ENCODE measurements around the gene ARHGEF39. TPM values are rescaled to one million over a fixed set of nuclear protein-coding genes. Genes with fewer than 3 reads are reported as not detected.
"Not testable (repeated sequence)": the region's sequence is repeated elsewhere in the genome, so short reads cannot be mapped to it uniquely, and the experiment has no call there.

The ARHGEF39 gene
- total and polyA plus RNA-seq, 7 experiments from 2014 or later = 0.11 to 10.4 (median 0.44) TPM; not detected in 2

GRCh38 chr9:35639631-35640030, 25.4 kb downstream of the ARHGEF39 start:
- Mint-ChIP-seq H3K4me3 (peak overlapping the region in 9 of 10 donors; percentile 13 to 75 (median 63)), H3K27me3 (no peaks in the 10 kb centered on the region), H3K36me3 (peaks cover 3 to 40% (median 6%) of the 10 kb centered on the region in 5 donors), H3K27ac (peak overlapping the region in 8 of 9 donors; percentile 67 to 91 (median 86)), H3K4me1 (peaks cover 51 to 82% (median 74%) of the 10 kb centered on the region in 7 donors), H3K9me3 (peaks cover 0 to 7% (median 0%) of the 10 kb centered on the region in 11 donors)
- Histone ChIP-seq H3K9me3 (ENCODE audit: control insufficient read depth in 2 of 3, low read length in 3 of 3) (no peaks in the 10 kb centered on the region), H3K36me3 (ENCODE audit: control insufficient read depth in 2 of 3, insufficient read depth in 3 of 3, low read length in 3 of 3) (no peaks in the 10 kb centered on the region), H3K27ac (ENCODE audit: low read depth, low read length) (no peak overlapping the region), H3K27me3 (ENCODE audit: control insufficient read depth in 2 of 2, insufficient read depth in 2 of 2, low read length in 2 of 2) (no peaks in the 10 kb centered on the region), H3K4me3 (ENCODE audit: low read length) (no peak overlapping the region), H3K4me1 (ENCODE audit: control insufficient read depth in 2 of 2, insufficient read depth in 2 of 2, low read length in 2 of 2) (peaks cover 24 to 39% of the 10 kb centered on the region in 2 donors)
- POLR2A ChIA-PET = interaction anchor here (1.1 to 2.5 kb wide), 4 partner anchors 11 to 65 kb away, joined by 3 to 14 read pairs (median 5); partner anchors contain the start of genes CCDC107, RMRP and SIT1
- ATAC-seq (no peak), DNase-seq (no peak)
- CTCF ChIA-PET = interaction anchor here (1.4 to 1.6 kb wide), 4 partner anchors 17 to 28 kb away, joined by 3 to 6 read pairs (median 4); no protein-coding TSS in a partner anchor
- intact Hi-C loops (cut with micrococcal nuclease) = no loop called here

DNA sequence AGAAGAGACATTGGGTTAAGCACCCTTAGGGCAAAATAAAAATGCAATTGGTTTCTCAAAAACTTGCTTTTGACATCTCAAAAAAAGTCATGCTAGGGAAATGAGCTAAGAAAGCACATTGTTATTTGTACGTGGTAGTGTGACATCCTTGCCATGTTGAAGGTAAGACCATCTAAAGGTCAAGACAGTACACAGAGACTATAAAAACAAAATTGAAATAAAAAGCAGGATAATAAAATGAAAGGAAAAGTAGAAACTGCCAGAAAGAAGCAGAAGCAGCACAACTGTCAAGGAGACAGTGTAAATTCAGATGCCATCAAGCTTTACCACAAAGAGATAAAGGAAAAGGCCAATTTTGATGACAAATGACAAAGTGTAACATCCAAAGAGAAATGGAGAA, 25.8 kb downstream of the ARHGEF39 start:
- H3K27me3 ChIP-seq (ENCODE audit: control insufficient read depth in 2 of 2, insufficient read depth in 2 of 2, low read length in 2 of 2); H3K27me3 Mint-ChIP-seq; H3K9me3 Mint-ChIP-seq; intact Hi-C loops (cut with micrococcal nuclease); H3K4me3 ChIP-seq (ENCODE audit: low read length); H3K9me3 ChIP-seq (ENCODE audit: control insufficient read depth in 2 of 3, low read length in 3 of 3); H3K36me3 ChIP-seq (ENCODE audit: control insufficient read depth in 2 of 3, insufficient read depth in 3 of 3, low read length in 3 of 3); DNase-seq: not testable (repeated sequence)
- Mint-ChIP-seq H3K36me3 (peaks cover 3 to 37% (median 8%) of the 10 kb centered on the region in 5 donors), H3K27ac (peak overlapping the region; percentile 23 to 91 (median 85)), H3K4me1 (peaks cover 48 to 78% (median 71%) of the 10 kb centered on the region in 7 donors), H3K4me3 (peak overlapping the region in 8 of 10 donors; percentile 37 to 75 (median 63))
- ChIA-PET CTCF (interaction anchor here (1.4 to 1.6 kb wide), 4 partner anchors 16 to 28 kb away, joined by 3 to 6 read pairs (median 4); no protein-coding TSS in a partner anchor), POLR2A (interaction anchor here (1.0 to 2.5 kb wide), 4 partner anchors 8 to 66 kb away, joined by 3 to 14 read pairs (median 5); partner anchors contain the start of genes CCDC107, RMRP and SIT1)
- peak; percentile 37 for ATAC-seq
- peak overlapping the region; percentile 61 for H3K27ac ChIP-seq (ENCODE audit: low read depth, low read length)
- peaks cover 19 to 35% of the 10 kb centered on the region in 2 donors for H3K4me1 ChIP-seq (ENCODE audit: control insufficient read depth in 2 of 2, insufficient read depth in 2 of 2, low read length in 2 of 2)

GRCh38 chr9:35638751-35639150, 26.2 kb downstream of the ARHGEF39 start:
- H3K9me3 Mint-ChIP-seq; H3K36me3 ChIP-seq (ENCODE audit: control insufficient read depth in 2 of 3, insufficient read depth in 3 of 3, low read length in 3 of 3); H3K27me3 Mint-ChIP-seq; H3K9me3 ChIP-seq (ENCODE audit: control insufficient read depth in 2 of 3, low read length in 3 of 3); H3K27me3 ChIP-seq (ENCODE audit: control insufficient read depth in 2 of 2, insufficient read depth in 2 of 2, low read length in 2 of 2); H3K4me3 ChIP-seq (ENCODE audit: low read length): not testable (repeated sequence)
- H3K27ac Mint-ChIP-seq = peak overlapping the region; percentile 66 to 90 (median 85)
- peaks cover 47 to 77% (median 70%) of the 10 kb centered on the region in 7 donors for H3K4me1 Mint-ChIP-seq
- Histone ChIP-seq H3K4me1 (ENCODE audit: control insufficient read depth in 2 of 2, insufficient read depth in 2 of 2, low read length in 2 of 2) (peaks cover 19 to 35% of the 10 kb centered on the region in 2 donors), H3K27ac (ENCODE audit: low read depth, low read length) (peak overlapping the region; percentile 61)
- peaks cover 3 to 37% (median 8%) of the 10 kb centered on the region in 5 donors for H3K36me3 Mint-ChIP-seq
- ChIA-PET POLR2A (interaction anchor here (1.0 to 2.5 kb wide), 4 partner anchors 8 to 66 kb away, joined by 3 to 14 read pairs (median 5); partner anchors contain the start of genes CCDC107, RMRP and SIT1), CTCF (interaction anchor here (0.8 to 1.5 kb wide), 4 partner anchors 16 to 27 kb away, joined by 3 to 5 read pairs (median 4); partner anchors contain the start of genes CCDC107 and RMRP)
- intact Hi-C loops (cut with micrococcal nuclease) = loop anchor here in 1 of 2 donors (1.0 kb wide), 1 partner anchor 8 kb away; no protein-coding TSS in a partner anchor
- ATAC-seq (peak; percentile 69), DNase-seq (peak in 5 of 9 donors; percentile 35 to 59 (median 48))
- H3K4me3 Mint-ChIP-seq = peak overlapping the region; percentile 15 to 70 (median 56)

DNA sequence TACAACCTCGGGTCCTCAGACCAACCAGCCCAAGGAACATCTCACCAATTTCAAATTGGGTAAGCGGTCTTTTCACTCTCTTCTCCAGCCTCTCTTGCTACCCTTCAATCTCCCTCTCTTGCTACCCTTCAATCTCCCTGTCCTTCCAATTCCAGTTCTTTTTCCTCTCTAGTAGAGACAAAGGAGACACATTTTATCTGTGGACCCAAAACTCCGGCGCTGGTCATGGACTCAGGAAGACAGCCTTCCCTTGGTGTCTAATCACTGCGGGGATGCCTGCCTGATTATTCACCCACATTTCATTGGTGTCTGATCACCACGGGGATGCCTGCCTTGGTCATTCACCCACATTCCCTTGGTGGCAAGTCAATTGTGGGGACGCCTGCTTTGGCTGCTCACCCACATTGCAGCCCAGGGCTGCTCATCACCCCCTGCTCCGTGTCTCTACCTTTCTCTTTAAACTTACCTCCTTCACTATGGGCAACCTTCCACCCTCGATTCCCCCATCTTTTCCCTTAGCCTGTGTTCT, 27.5 kb downstream of the ARHGEF39 start:
- H3K4me3 ChIP-seq (ENCODE audit: low read length); CTCF ChIA-PET; H3K9me3 ChIP-seq (ENCODE audit: control insufficient read depth in 2 of 3, low read length in 3 of 3); H3K9me3 Mint-ChIP-seq; H3K27me3 ChIP-seq (ENCODE audit: control insufficient read depth in 2 of 2, insufficient read depth in 2 of 2, low read length in 2 of 2); ATAC-seq; H3K27me3 Mint-ChIP-seq; DNase-seq; H3K36me3 ChIP-seq (ENCODE audit: control insufficient read depth in 2 of 3, insufficient read depth in 3 of 3, low read length in 3 of 3); intact Hi-C loops (cut with micrococcal nuclease): not testable (repeated sequence)
- POLR2A ChIA-PET = interaction anchor here (0.5 kb wide), 1 partner anchor 9 kb away, joined by 3 read pairs; no protein-coding TSS in a partner anchor
- Mint-ChIP-seq H3K36me3 (peaks cover 3 to 32% (median 8%) of the 10 kb centered on the region in 5 donors), H3K4me1 (peaks cover 43 to 69% (median 59%) of the 10 kb centered on the region in 7 donors), H3K27ac (peak overlapping the region; percentile 66 to 92 (median 85)), H3K4me3 (peak overlapping the region in 7 of 10 donors; percentile 7 to 65 (median 55))
- Histone ChIP-seq H3K4me1 (ENCODE audit: control insufficient read depth in 2 of 2, insufficient read depth in 2 of 2, low read length in 2 of 2) (peaks cover 19 to 35% of the 10 kb centered on the region in 2 donors), H3K27ac (ENCODE audit: low read depth, low read length) (peak overlapping the region; percentile 57)

DNA sequence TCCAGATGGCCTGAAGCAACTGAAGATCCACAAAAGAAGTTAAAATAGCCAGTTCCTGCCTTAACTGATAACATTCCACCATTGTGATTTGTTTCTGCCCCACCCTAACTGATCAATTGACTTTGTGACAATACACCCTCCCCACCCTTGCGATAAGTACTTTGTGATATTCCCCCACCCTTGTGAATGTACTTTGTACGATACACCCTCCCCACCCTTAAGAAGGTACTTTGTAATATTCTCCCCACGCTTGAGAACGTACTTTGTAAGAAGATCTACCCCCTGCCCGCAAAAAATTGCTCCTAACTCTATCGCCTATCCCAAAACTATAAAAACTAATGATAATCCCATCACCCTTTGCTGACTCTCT, 28.1 kb downstream of the ARHGEF39 start:
- H3K27me3 Mint-ChIP-seq; CTCF ChIA-PET; H3K9me3 Mint-ChIP-seq; intact Hi-C loops (cut with micrococcal nuclease); H3K36me3 ChIP-seq (ENCODE audit: control insufficient read depth in 2 of 3, insufficient read depth in 3 of 3, low read length in 3 of 3); DNase-seq; H3K27ac ChIP-seq (ENCODE audit: low read depth, low read length); H3K9me3 ChIP-seq (ENCODE audit: control insufficient read depth in 2 of 3, low read length in 3 of 3); H3K27me3 ChIP-seq (ENCODE audit: control insufficient read depth in 2 of 2, insufficient read depth in 2 of 2, low read length in 2 of 2); ATAC-seq; H3K4me3 ChIP-seq (ENCODE audit: low read length): not testable (repeated sequence)
- H3K27ac Mint-ChIP-seq = peak overlapping the region in 3 of 9 donors; percentile 21 to 90 (median 75)
- peaks cover 19 to 35% of the 10 kb centered on the region in 2 donors for H3K4me1 ChIP-seq (ENCODE audit: control insufficient read depth in 2 of 2, insufficient read depth in 2 of 2, low read length in 2 of 2)
- H3K4me3 Mint-ChIP-seq = peak overlapping the region in 3 of 10 donors; percentile 16 to 40 (median 20)
- peaks cover 43 to 69% (median 57%) of the 10 kb centered on the region in 7 donors for H3K4me1 Mint-ChIP-seq
- POLR2A ChIA-PET = interaction anchor here (1.2 kb wide), 1 partner anchor 17 kb away, joined by 5 read pairs; no protein-coding TSS in a partner anchor
- peaks cover 3 to 28% (median 8%) of the 10 kb centered on the region in 5 donors for H3K36me3 Mint-ChIP-seq

GRCh38 chr9:35636135-35636876, 28.7 kb downstream of the ARHGEF39 start:
- peak overlapping the region in 2 of 10 donors; percentile 20 to 37 for H3K4me3 Mint-ChIP-seq
- Histone ChIP-seq H3K36me3 (ENCODE audit: control insufficient read depth in 2 of 3, insufficient read depth in 3 of 3, low read length in 3 of 3) (no peaks in the 10 kb centered on the region), H3K27me3 (ENCODE audit: control insufficient read depth in 2 of 2, insufficient read depth in 2 of 2, low read length in 2 of 2) (no peaks in the 10 kb centered on the region), H3K4me3 (ENCODE audit: low read length) (no peak overlapping the region), H3K27ac (ENCODE audit: low read depth, low read length) (no peak overlapping the region), H3K9me3 (ENCODE audit: control insufficient read depth in 2 of 3, low read length in 3 of 3) (no peaks in the 10 kb centered on the region), H3K4me1 (ENCODE audit: control insufficient read depth in 2 of 2, insufficient read depth in 2 of 2, low read length in 2 of 2) (peaks cover 19 to 35% of the 10 kb centered on the region in 2 donors)
- POLR2A ChIA-PET = interaction anchor here (1.0 to 1.4 kb wide), 3 partner anchors 17 to 54 kb away, joined by 3 to 5 read pairs (median 3); partner anchors contain the start of gene TPM2
- CTCF ChIA-PET = interaction anchor here (1.2 kb wide), 1 partner anchor 22 kb away, joined by 3 read pairs; the partner anchor contains the start of gene CCDC107
- peaks cover 3 to 23% (median 8%) of the 10 kb centered on the region in 5 donors for H3K36me3 Mint-ChIP-seq
- H3K27me3 Mint-ChIP-seq = no peaks in the 10 kb centered on the region
- intact Hi-C loops (cut with micrococcal nuclease) = no loop called here
- peaks cover 38 to 64% (median 53%) of the 10 kb centered on the region in 7 donors for H3K4me1 Mint-ChIP-seq
- H3K9me3 Mint-ChIP-seq = peaks cover 0 to 5% (median 0%) of the 10 kb centered on the region in 11 donors
- ATAC-seq (peak; percentile 49), DNase-seq (no peak)
- H3K27ac Mint-ChIP-seq = peak overlapping the region in 6 of 9 donors; percentile 21 to 90 (median 62)

Data from naive thymus-derived CD4-positive, alpha-beta T cell (primary cell).